Keratinocyte (primary cell): ENCODE measurements around the gene WDR27.

ENCODE experiments used
- CTCF ChIP-seq, 3 experiments: IDR thresholded peaks in 1 of 3; conservative IDR thresholded peaks in 1 of 3; optimal IDR thresholded peaks in 1 of 3; 2 replicates in 2 of 3; 3 replicates in 1 of 3; pipeline versions ENCODE3 to v1.5.1; 2011; ENCODE audit warnings: low read length in 3 of 3, mild to moderate bottlenecking in 3 of 3, moderate library complexity in 2 of 3, control low read depth in 1 of 3, inconsistent platforms in 1 of 3; ENCODE audit not compliant: insufficient read depth in 2 of 3; ENCODE audit errors: extremely low read depth in 1 of 3
- EZH2 ChIP-seq: IDR thresholded peaks from one replicate; pipeline ENCODE4 v1.6.1; 2012; ENCODE audit warnings: inconsistent platforms, mild to moderate bottlenecking, low read length, moderate library complexity

DNA sequence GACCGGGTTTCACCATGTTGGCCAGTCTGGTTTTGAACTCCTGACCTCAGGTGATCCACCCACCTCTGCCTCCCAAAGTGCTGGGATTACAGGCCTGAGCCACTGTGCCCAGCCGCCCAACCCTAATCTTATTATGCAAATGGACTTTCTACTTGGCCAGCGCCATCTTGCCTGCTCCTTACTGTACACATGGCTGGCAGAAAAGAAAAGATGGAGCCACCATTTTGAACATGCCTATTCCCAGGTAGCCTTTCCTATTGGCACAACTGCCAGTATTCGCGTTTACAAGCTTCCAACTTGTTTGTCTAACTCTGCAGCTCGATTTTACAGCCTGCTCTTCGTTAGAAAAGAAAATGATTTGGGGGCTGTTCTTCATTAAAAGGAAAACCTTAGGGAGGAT, 84.3 kb downstream of the WDR27 start:
- TF ChIP-seq CTCF (optimal IDR thresholded peaks at IDR 0.05 in 1 of 3, IDR thresholded peaks at IDR 0.05 in 1 of 3, conservative IDR thresholded peaks at IDR 0.05 in 1 of 3; ENCODE audit: extremely low read depth in 1 of 3, insufficient read depth in 2 of 3, low read length in 3 of 3), result no peak
- TF ChIP-seq EZH2, result no peak
